Thyroid gland (tissue), 4 donors: ENCODE data around the gene ST8SIA5.

Experiments
- CTCF ChIP-seq, 6 experiments: fragments of 200-600 bp in 3 of 6; fragments of 450-650 bp in 3 of 6; sonication (generic) in 3 of 6; IDR thresholded peaks; one replicate each; pipeline ENCODE4 v1.5.1; 2016 to 2019; ENCODE audit warnings: antibody characterized with exemption in 6 of 6, mild to moderate bottlenecking in 2 of 6, inconsistent platforms in 1 of 6, moderate library complexity in 1 of 6
- POLR2A ChIP-seq, 2 donors: fragments of 450-650 bp; IDR thresholded peaks; one replicate each; pipeline ENCODE4 v1.6.1; 2017; ENCODE audit warnings: antibody characterized with exemption in 2 of 2, mild to moderate bottlenecking in 2 of 2, moderate library complexity in 1 of 2

- TF ChIP-seq CTCF (IDR thresholded peaks at IDR 0.05), result no peak
- no peak for TF ChIP-seq POLR2A (IDR thresholded peaks at IDR 0.05)
These were observed 52.7 kb downstream of the ST8SIA5 start for GRCh38 chr18:46704189-46704588.
